ENCODE measurements around the gene RUVBL2.

Gene RUVBL2

GRCh38 chr19:48963371-48964204 is 30.1 kb upstream of the RUVBL2 start (continued):
- TF ChIP-seq ZNF654 (tag by site-specific recombination; IDR thresholded peaks at IDR 0.05; ENCODE audit: low read depth) = no peak
- no peak for TF ChIP-seq ZNF433 (tag by site-specific recombination; IDR thresholded peaks at IDR 0.05; ENCODE audit: low read depth)
- no peak for TF ChIP-seq SCRT1 (tag by site-specific recombination; IDR thresholded peaks at IDR 0.05; ENCODE audit: borderline replicate concordance)
- no peak for TF ChIP-seq ZNF837 (tag by site-specific recombination; IDR thresholded peaks at IDR 0.05)
- TF ChIP-seq ZSCAN30 (tag by site-specific recombination; IDR thresholded peaks at IDR 0.05) = no peak

DNA sequence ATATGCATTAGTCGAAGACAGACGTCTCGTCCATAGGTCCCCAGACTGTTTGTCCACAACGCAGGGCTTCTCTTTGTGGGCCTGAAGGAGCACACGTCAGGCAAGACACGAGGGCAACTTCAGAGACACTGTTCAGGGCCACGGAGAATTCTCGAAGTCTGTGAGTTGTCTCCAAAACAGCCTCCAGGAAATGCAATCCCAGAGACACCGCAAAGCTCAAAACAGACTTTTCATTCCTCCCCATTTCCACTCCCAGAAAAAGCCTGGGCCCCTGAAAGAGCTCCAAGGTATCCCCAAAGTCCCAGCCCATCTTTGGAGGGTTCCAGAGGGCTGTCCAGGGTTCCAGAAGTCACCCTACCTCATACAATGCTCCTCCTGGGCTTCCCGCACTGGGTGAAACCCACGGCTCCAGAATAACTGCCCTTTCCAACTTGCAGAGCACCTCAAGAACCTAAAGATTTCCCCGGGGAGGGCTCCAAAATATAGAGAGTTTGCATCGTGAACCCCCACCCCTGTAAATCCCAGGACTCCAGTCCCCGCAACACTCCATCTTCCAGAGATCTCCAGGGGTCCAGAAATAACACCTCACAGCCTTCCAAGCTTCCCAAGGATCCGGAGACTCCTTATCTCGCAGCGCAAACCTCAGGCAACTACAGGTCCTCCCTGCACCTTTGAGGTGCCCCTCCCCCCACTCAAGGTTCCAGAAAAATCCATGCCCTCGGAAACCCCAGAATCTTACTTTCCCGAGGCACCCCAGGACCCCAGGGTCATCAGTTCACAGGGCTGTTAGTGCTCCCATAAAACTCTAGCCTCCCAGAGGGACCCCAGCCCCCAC is 29.3 kb upstream of the RUVBL2 start:
- H3K36me3 ChIP-seq (ENCODE audit: control insufficient read depth in 2 of 2, insufficient read depth in 1 of 2, low read length in 2 of 2) = peaks cover 0 to 45% of the 10 kb centered on the region in 2 experiments; a peak in 2 of 3 replicates
- TF ChIP-seq, protein P1, sequence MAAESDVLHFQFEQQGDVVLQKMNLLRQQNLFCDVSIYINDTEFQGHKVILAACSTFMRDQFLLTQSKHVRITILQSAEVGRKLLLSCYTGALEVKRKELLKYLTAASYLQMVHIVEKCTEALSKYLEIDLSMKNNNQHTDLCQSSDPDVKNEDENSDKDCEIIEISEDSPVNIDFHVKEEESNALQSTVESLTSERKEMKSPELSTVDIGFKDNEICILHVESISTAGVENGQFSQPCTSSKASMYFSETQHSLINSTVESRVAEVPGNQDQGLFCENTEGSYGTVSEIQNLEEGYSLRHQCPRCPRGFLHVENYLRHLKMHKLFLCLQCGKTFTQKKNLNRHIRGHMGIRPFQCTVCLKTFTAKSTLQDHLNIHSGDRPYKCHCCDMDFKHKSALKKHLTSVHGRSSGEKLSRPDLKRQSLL (tag by site-specific recombination; IDR thresholded peaks at IDR 0.05) = peak; percentile 46
- TF ChIP-seq ZNF24 (tag by site-specific recombination; IDR thresholded peaks at IDR 0.05) = no peak
- no peak for TF ChIP-seq GFI1B (tag by site-specific recombination; IDR thresholded peaks at IDR 0.05)
- TF ChIP-seq BCL11A (tag by site-specific recombination; IDR thresholded peaks at IDR 0.05; ENCODE audit: low read depth) = no peak
- TF ChIP-seq PRDM10 (tag by site-specific recombination; IDR thresholded peaks at IDR 0.05) = peak; percentile 63
- no peak for TF ChIP-seq ZNF621 (tag by site-specific recombination; IDR thresholded peaks at IDR 0.05)
- TF ChIP-seq ZXDB (tag by site-specific recombination; IDR thresholded peaks at IDR 0.05) = peak; percentile 84
- no peak for TF ChIP-seq SCRT2 (tag by site-specific recombination; IDR thresholded peaks at IDR 0.05)
- peak; percentile 14; the same call in 1 of the 2 replicates for TF ChIP-seq ZNF398 (tag by site-specific recombination; IDR thresholded peaks at IDR 0.05)
- TF ChIP-seq ZNF19 (tag by site-specific recombination; IDR thresholded peaks at IDR 0.05; ENCODE audit: low read depth) = no peak
- TF ChIP-seq GLIS2 (tag by site-specific recombination; IDR thresholded peaks at IDR 0.05) = 0 out of 2 replicates have a peak, but pooled peaks have one; percentile 3
- peak; percentile 95 for TF ChIP-seq ZNF335 (tag by site-specific recombination; conservative IDR thresholded peaks at IDR 0.05)
- peak; percentile 71; the same call in 1 of the 2 replicates for TF ChIP-seq IKZF3 (tag by site-specific recombination; IDR thresholded peaks at IDR 0.05)
- no peak for TF ChIP-seq SCRT1 (tag by site-specific recombination; IDR thresholded peaks at IDR 0.05; ENCODE audit: borderline replicate concordance)
- peak; percentile 26; the same call in 1 of the 2 replicates for TF ChIP-seq ZNF843 (tag by site-specific recombination; IDR thresholded peaks at IDR 0.05)
- TF ChIP-seq ZNF292 (tag by site-specific recombination; IDR thresholded peaks at IDR 0.05; ENCODE audit: borderline replicate concordance, low read depth) = no peak
- TF ChIP-seq GLIS1 (tag by site-specific recombination; IDR thresholded peaks at IDR 0.05) = 0 out of 2 replicates have a peak, but pooled peaks have one; percentile 3
- TF ChIP-seq PBX3 (CRISPR knock-in tag; IDR thresholded peaks at IDR 0.05) = no peak
- H3K4me1 ChIP-seq (ENCODE audit: control insufficient read depth, insufficient read depth, low read length) = peaks cover 20% of the 10 kb centered on the region
- POLR2A ChIA-PET = interaction anchor here (0.5 to 4.2 kb wide), 11 partner anchors 10 to 471 kb away, joined by 3 to 34 read pairs (median 5); partner anchors contain the start of genes BAX, GYS1, NUCB1 and PPP1R15A
- CTCF ChIA-PET = interaction anchor here (0.6 to 1.4 kb wide), 7 partner anchors 12 to 121 kb away, joined by 3 to 5 read pairs (median 3); partner anchors contain the start of genes GYS1, LHB and RUVBL2
- H3K27ac ChIP-seq (ENCODE audit: extremely low read depth, low read depth, low read length) = peak overlapping the region; percentile 82
- H3K9me3 ChIP-seq (ENCODE audit: control insufficient read depth, insufficient read depth, low read depth, low read length) = no peaks in the 10 kb centered on the region
- no peak overlapping the region for H3K4me3 ChIP-seq (ENCODE audit: low read depth, low read length)
